ENCODE results near the gene RHBDF2.

The RHBDF2 gene

GRCh38 chr17:76498876-76499251 is 2.4 kb downstream of the RHBDF2 start:
- DNase-seq (ENCODE audit: low read depth) = no peak
- no peak for TF ChIP-seq CTCF (IDR thresholded peaks at IDR 0.05; ENCODE audit: control insufficient read depth, insufficient read depth, low read depth, low read length, missing control alignments)
- no peak overlapping the region for H3K4me3 ChIP-seq (ENCODE audit: control insufficient read depth, low read depth, low read length)

- no peak for TF ChIP-seq CTCF (IDR thresholded peaks at IDR 0.05; ENCODE audit: control insufficient read depth, insufficient read depth, low read depth, low read length, missing control alignments)
- DNase-seq (ENCODE audit: low read depth) = peak; percentile 35
- H3K4me3 ChIP-seq (ENCODE audit: control insufficient read depth, low read depth, low read length) = peak overlapping the region; percentile 0
Measured at GRCh38 chr17:76497979-76498875, 3.0 kb downstream of the RHBDF2 start.

GRCh38 chr17:76497699-76497978 is 3.6 kb downstream of the RHBDF2 start:
- TF ChIP-seq CTCF (IDR thresholded peaks at IDR 0.05; ENCODE audit: control insufficient read depth, insufficient read depth, low read depth, low read length, missing control alignments) = no peak
- no peak for DNase-seq (ENCODE audit: low read depth)
- peak overlapping the region; percentile 0; the same call in 1 of the 2 replicates for H3K4me3 ChIP-seq (ENCODE audit: control insufficient read depth, low read depth, low read length)

GRCh38 chr17:76496464-76496863 is 4.8 kb downstream of the RHBDF2 start:
- TF ChIP-seq CTCF (IDR thresholded peaks at IDR 0.05; ENCODE audit: control insufficient read depth, insufficient read depth, low read depth, low read length, missing control alignments) = no peak
- DNase-seq (ENCODE audit: low read depth) = no peak
- no peak overlapping the region for H3K4me3 ChIP-seq (ENCODE audit: control insufficient read depth, low read depth, low read length)

- no peak for DNase-seq (ENCODE audit: low read depth)
- no peak overlapping the region for H3K4me3 ChIP-seq (ENCODE audit: control insufficient read depth, low read depth, low read length)
- no peak for TF ChIP-seq CTCF (IDR thresholded peaks at IDR 0.05; ENCODE audit: control insufficient read depth, insufficient read depth, low read depth, low read length, missing control alignments)
Measured at GRCh38 chr17:76495663-76496400, 5.4 kb downstream of the RHBDF2 start.

GRCh38 chr17:76493505-76494167 is 7.6 kb downstream of the RHBDF2 start:
- TF ChIP-seq CTCF (IDR thresholded peaks at IDR 0.05; ENCODE audit: control insufficient read depth, insufficient read depth, low read depth, low read length, missing control alignments) = no peak
- no peak overlapping the region for H3K4me3 ChIP-seq (ENCODE audit: control insufficient read depth, low read depth, low read length)
- DNase-seq (ENCODE audit: low read depth) = no peak
